GM12891 (cell line): ENCODE data around the gene ZNF32.

Experiments used
- DNase-seq: peaks from one replicate; pipeline ENCODE4 v3.0.0; 2011; ENCODE audit warnings: low spot score; ENCODE audit not compliant: insufficient read length
- FAIRE-seq: peaks from 2 replicates; lab custom pipeline; 2011; peaks lifted over from hg19 to GRCh38; lab: Jason Lieb, UNC
- PAX5 ChIP-seq: IDR thresholded peaks from 2 replicates; pipeline ENCODE4 v1.6.1; 2011; ENCODE audit warnings: low read length, moderate library complexity, mild to moderate bottlenecking; ENCODE audit not compliant: insufficient read depth, severe bottlenecking
- POLR2A ChIP-seq: IDR thresholded peaks from 2 replicates; pipeline ENCODE4 v1.6.1; 2011; ENCODE audit warnings: low read depth, low read length, control low read depth
- POLR2AphosphoS5 ChIP-seq: IDR thresholded peaks from 2 replicates; pipeline ENCODE4 v1.6.1; 2011; ENCODE audit warnings: low read depth, low read length, control low read depth
- POU2F2 ChIP-seq: IDR thresholded peaks from 2 replicates; pipeline ENCODE4 v1.6.1; 2011; ENCODE audit warnings: low read depth, mild to moderate bottlenecking, control low read depth, low read length, moderate library complexity
- SPI1 ChIP-seq: IDR thresholded peaks from 2 replicates; pipeline ENCODE4 v1.6.1; 2011; ENCODE audit warnings: low read depth, low read length, control low read depth
- TAF1 ChIP-seq: IDR thresholded peaks from 2 replicates; pipeline ENCODE4 v1.6.1; 2011; ENCODE audit warnings: low read depth, low read length, control low read depth

ZNF32 gene

GRCh38 chr10:43689955-43690771, 41.5 kb upstream of the ZNF32 start:
- DNase-seq (peak; percentile 95), FAIRE-seq (peak; percentile 85)
- no peak for TF ChIP-seq POLR2AphosphoS5

DNA sequence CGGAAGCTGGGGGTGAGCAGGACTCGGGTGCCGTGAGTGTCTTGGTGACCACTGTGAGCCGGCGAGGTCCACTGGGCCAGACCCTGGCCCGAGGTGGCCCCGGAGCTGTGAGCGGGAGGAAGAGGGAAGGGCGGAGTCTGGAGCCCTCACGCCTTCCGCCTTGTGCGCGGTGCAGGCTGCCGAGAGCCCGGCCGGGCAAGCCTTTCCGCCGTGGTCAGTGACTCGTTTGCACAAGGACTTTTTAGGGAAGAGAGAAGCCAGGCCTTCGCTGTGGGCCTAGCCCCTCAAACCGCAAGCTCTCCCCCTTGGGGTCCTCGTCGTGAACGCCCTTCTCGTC, 40.9 kb upstream of the ZNF32 start:
- FAIRE-seq = no peak
- peak; percentile 35 for DNase-seq

GRCh38 chr10:43689007-43689491, 40.4 kb upstream of the ZNF32 start:
- FAIRE-seq = no peak
- no peak for DNase-seq
- no peak for TF ChIP-seq TAF1
- TF ChIP-seq POLR2A = no peak
- TF ChIP-seq SPI1 = no peak
- no peak for TF ChIP-seq POLR2AphosphoS5
- TF ChIP-seq POU2F2 = no peak
- TF ChIP-seq PAX5 = no peak

More for the DNA sequence above, 40.9 kb upstream of the ZNF32 start:
- TF ChIP-seq POLR2A (no peak), POLR2AphosphoS5 (no peak), SPI1 (no peak), TAF1 (no peak), PAX5 (no peak), POU2F2 (no peak)

GRCh38 chr10:43688348-43688892, 39.7 kb upstream of the ZNF32 start:
- DNase-seq = no peak
- FAIRE-seq = no peak
- TF ChIP-seq POLR2A (no peak), SPI1 (no peak), PAX5 (no peak), TAF1 (no peak), POLR2AphosphoS5 (no peak), POU2F2 (no peak)

- FAIRE-seq (no peak), DNase-seq (no peak)
- TF ChIP-seq TAF1 (no peak), POLR2AphosphoS5 (no peak), SPI1 (no peak), POLR2A (no peak), PAX5 (no peak), POU2F2 (no peak)
Measured at GRCh38 chr10:43687373-43687772, 38.7 kb upstream of the ZNF32 start.

DNA sequence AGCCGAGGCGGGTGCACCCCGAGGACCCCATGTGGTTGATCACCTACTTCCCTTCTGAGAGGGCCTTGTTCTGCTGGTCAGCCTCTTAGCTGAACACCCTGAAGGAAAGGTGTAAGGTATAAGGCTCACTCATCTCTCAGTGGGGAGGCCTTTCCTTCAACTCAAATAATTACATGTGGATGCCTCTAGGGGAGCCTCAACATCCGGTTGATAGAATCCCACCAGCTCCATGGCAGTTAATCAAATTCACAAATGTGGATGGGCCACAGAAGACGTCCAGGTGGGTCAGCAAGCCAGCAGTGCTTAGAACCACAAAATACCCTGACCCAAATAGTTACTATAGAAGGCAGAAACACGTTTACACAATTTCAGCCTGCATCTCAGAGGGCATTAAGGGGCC, 37.7 kb upstream of the ZNF32 start:
- no peak for FAIRE-seq
- no peak for DNase-seq
- no peak for TF ChIP-seq POLR2A
- TF ChIP-seq SPI1 = no peak
- no peak for TF ChIP-seq PAX5

DNA sequence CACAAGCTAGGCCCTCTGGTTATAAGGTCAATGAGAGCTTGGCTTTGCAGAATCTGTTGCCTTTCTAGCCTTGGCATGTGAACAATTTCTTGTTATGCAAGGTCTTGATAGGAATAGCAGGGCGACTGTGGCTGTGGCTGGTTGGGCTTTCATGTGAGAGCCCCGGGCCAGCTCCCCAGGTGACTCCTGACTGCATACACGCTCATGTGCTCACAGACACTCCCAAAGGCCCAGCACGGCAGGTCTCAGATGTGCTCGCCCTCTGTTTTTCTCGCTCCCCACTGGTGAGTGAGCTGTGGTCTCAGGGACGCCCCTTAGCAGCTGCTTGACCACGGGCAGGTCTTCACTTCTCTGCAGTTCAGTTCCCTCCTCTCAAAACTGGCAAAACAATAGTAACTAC, 37.1 kb upstream of the ZNF32 start:
- DNase-seq (no peak), FAIRE-seq (no peak)
- TF ChIP-seq SPI1 (no peak), TAF1 (no peak), POLR2AphosphoS5 (no peak), POLR2A (no peak), PAX5 (no peak), POU2F2 (no peak)

- FAIRE-seq (no peak), DNase-seq (no peak)
- TF ChIP-seq PAX5 = no peak
- TF ChIP-seq SPI1 = no peak
- no peak for TF ChIP-seq POU2F2
- TF ChIP-seq TAF1 = no peak
- TF ChIP-seq POLR2AphosphoS5 = no peak
- TF ChIP-seq POLR2A = no peak
Measured at GRCh38 chr10:43684292-43684559, 35.5 kb upstream of the ZNF32 start.

DNA sequence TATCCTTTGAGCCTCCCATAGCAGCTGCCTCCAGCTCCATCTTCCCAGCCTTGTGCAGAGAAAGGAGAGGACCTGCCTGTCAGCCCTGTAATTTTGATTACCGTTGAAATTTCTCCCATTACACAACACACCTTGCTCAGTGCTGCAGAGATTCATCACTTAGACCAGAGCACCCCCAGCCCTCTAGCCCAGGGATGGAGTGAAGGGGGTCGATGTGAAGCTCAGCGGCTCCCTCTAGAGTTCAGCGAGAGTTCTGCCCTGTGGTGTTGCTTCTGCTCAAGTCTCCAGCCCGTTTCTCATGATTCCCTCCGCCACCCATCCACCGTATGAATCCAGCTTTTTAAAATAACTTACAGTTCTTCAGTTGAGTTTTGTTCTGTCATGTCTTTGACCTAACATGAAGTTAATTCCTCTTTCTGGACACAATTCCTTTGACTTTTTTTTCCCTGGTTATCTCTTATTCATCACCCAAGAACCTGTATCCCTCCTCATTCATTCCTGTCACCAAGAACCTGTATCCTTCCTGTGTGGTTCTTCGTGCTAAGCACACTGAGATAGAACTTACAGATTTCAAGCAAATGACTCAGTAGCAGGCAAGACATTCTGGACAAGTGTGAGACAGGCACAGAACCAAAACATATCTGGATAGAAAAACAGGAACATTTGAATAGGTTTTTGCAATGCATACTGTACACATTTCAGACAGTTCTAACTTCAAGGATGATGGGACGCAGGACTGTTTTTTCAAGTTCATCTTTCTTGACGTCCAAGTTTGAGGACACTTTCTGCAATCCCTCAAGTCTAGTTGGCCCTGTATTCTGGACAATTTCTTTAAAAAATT, 35.0 kb upstream of the ZNF32 start:
- FAIRE-seq (no peak), DNase-seq (no peak)
- TF ChIP-seq TAF1 (no peak), POLR2A (no peak), POU2F2 (no peak), SPI1 (no peak), POLR2AphosphoS5 (no peak), PAX5 (no peak)

GRCh38 chr10:43682956-43683355, 34.3 kb upstream of the ZNF32 start:
- DNase-seq (no peak), FAIRE-seq (no peak)
- no peak for TF ChIP-seq PAX5
- no peak for TF ChIP-seq POLR2AphosphoS5
- TF ChIP-seq TAF1 = no peak
- no peak for TF ChIP-seq SPI1
- TF ChIP-seq POLR2A = no peak
- no peak for TF ChIP-seq POU2F2

- FAIRE-seq = no peak
- TF ChIP-seq TAF1 (no peak), PAX5 (no peak), POLR2A (no peak), POLR2AphosphoS5 (no peak), SPI1 (no peak), POU2F2 (no peak)
- DNase-seq = no peak
Measured at GRCh38 chr10:43681721-43682120, 33.0 kb upstream of the ZNF32 start.
